ENCODE measurements around the gene SERPINA4.

GRCh38 chr14:94550041-94550440 lies 11.2 kb upstream of the SERPINA4 start:
- TF ChIP-seq CTCF (IDR thresholded peaks at IDR 0.05): no peak
- no peak for TF ChIP-seq EP300 (IDR thresholded peaks at IDR 0.05; ENCODE audit: low read depth)
- TF ChIP-seq POLR2A (IDR thresholded peaks at IDR 0.05): no peak

Measured in transverse colon (tissue), 3 donors.